ENCODE results near the gene PRR35. TPM values are rescaled to one million over a fixed set of nuclear protein-coding genes. Genes with fewer than 3 reads are reported as not detected.

PRR35 gene
- total RNA-seq, 2 experiments from 2014 or later = not detected

GRCh38 chr16:543301-544164 lies 16.7 kb upstream of the PRR35 start:
- Mint-ChIP-seq H3K9me3 (no peaks in the 10 kb centered on the region), H3K27ac (no peak overlapping the region), H3K27me3 (ENCODE audit: low read depth) (no peaks in the 10 kb centered on the region), H3K36me3 (ENCODE audit: low read depth) (peaks cover 7% of the 10 kb centered on the region), H3K4me3 (no peak overlapping the region), H3K4me1 (ENCODE audit: low read depth) (peaks cover 2% of the 10 kb centered on the region)
- intact Hi-C loops (cut with micrococcal nuclease) = no loop called here
- no peak for DNase-seq
- CTCF ChIA-PET = interaction anchor here (0.6 kb wide), 1 partner anchor 93 kb away, joined by 3 read pairs; the partner anchor contains the start of gene METTL26

GRCh38 chr16:544517-544916 lies 15.7 kb upstream of the PRR35 start:
- DNase-seq = no peak
- H3K36me3 Mint-ChIP-seq (ENCODE audit: low read depth) = peaks cover 5% of the 10 kb centered on the region
- H3K27me3 Mint-ChIP-seq (ENCODE audit: low read depth) = no peaks in the 10 kb centered on the region
- no peaks in the 10 kb centered on the region for H3K9me3 Mint-ChIP-seq
- no peak overlapping the region for H3K27ac Mint-ChIP-seq
- CTCF ChIA-PET = interaction anchor here (0.6 kb wide), 1 partner anchor 92 kb away, joined by 3 read pairs; the partner anchor contains the start of gene METTL26
- H3K4me3 Mint-ChIP-seq = no peak overlapping the region
- peaks cover 2% of the 10 kb centered on the region for H3K4me1 Mint-ChIP-seq (ENCODE audit: low read depth)
- intact Hi-C loops (cut with micrococcal nuclease) = no loop called here

- H3K36me3 Mint-ChIP-seq (ENCODE audit: low read depth) = peaks cover 4% of the 10 kb centered on the region
- no peak overlapping the region for H3K27ac Mint-ChIP-seq
- CTCF ChIA-PET = no interaction called here
- intact Hi-C loops (cut with micrococcal nuclease) = no loop called here
- no peak overlapping the region for H3K4me3 Mint-ChIP-seq
- no peaks in the 10 kb centered on the region for H3K27me3 Mint-ChIP-seq (ENCODE audit: low read depth)
- peak; percentile 62 for DNase-seq
- H3K4me1 Mint-ChIP-seq (ENCODE audit: low read depth) = peaks cover 2% of the 10 kb centered on the region
- H3K9me3 Mint-ChIP-seq = no peaks in the 10 kb centered on the region
These were observed 13.1 kb upstream of the PRR35 start for GRCh38 chr16:546909-547770.

- DNase-seq = no peak
- H3K9me3 Mint-ChIP-seq = no peaks in the 10 kb centered on the region
- H3K27me3 Mint-ChIP-seq (ENCODE audit: low read depth) = no peaks in the 10 kb centered on the region
- no peak overlapping the region for H3K4me3 Mint-ChIP-seq
- H3K27ac Mint-ChIP-seq = no peak overlapping the region
- CTCF ChIA-PET = no interaction called here
- peaks cover 2% of the 10 kb centered on the region for H3K4me1 Mint-ChIP-seq (ENCODE audit: low read depth)
- intact Hi-C loops (cut with micrococcal nuclease) = no loop called here
- no peaks in the 10 kb centered on the region for H3K36me3 Mint-ChIP-seq (ENCODE audit: low read depth)
These were observed 11.6 kb upstream of the PRR35 start for GRCh38 chr16:548586-548985.

GRCh38 chr16:549544-550263 lies 10.5 kb upstream of the PRR35 start:
- CTCF ChIA-PET = no interaction called here
- no peaks in the 10 kb centered on the region for H3K27me3 Mint-ChIP-seq (ENCODE audit: low read depth)

DNA sequence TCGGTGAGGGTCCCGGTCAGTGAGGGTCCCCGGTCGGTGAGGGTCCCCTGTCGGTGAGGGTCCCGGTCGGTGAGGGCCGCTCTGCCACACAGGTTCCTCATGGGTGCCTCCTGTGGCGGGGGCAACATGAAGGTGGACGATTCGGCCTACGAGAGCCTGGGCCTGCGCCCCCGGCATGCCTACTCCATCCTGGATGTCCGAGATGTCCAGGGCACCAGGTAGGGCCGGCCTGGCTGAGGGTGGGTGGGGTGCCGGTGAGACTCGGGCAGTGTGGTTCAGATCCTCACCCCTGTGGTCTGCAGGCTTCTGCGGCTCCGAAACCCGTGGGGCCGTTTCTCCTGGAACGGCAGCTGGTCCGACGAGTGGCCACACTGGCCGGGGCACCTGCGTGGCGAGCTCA lies 9.0 kb upstream of the PRR35 start:
- H3K27me3 Mint-ChIP-seq (ENCODE audit: low read depth) = no peaks in the 10 kb centered on the region
- no peaks in the 10 kb centered on the region for H3K4me1 Mint-ChIP-seq (ENCODE audit: low read depth)
- CTCF ChIA-PET = no interaction called here
- H3K9me3 Mint-ChIP-seq = no peaks in the 10 kb centered on the region
- no peak for DNase-seq
- H3K27ac Mint-ChIP-seq = no peak overlapping the region
- no peak overlapping the region for H3K4me3 Mint-ChIP-seq
- H3K36me3 Mint-ChIP-seq (ENCODE audit: low read depth) = peaks cover 3% of the 10 kb centered on the region
- intact Hi-C loops (cut with micrococcal nuclease) = no loop called here

More at GRCh38 chr16:549544-550263, 10.5 kb upstream of the PRR35 start:
- Mint-ChIP-seq H3K27ac (no peak overlapping the region), H3K9me3 (no peaks in the 10 kb centered on the region), H3K36me3 (ENCODE audit: low read depth) (peaks cover 3% of the 10 kb centered on the region), H3K4me3 (no peak overlapping the region), H3K4me1 (ENCODE audit: low read depth) (peaks cover 2% of the 10 kb centered on the region)
- DNase-seq = no peak
- intact Hi-C loops (cut with micrococcal nuclease) = no loop called here

DNA sequence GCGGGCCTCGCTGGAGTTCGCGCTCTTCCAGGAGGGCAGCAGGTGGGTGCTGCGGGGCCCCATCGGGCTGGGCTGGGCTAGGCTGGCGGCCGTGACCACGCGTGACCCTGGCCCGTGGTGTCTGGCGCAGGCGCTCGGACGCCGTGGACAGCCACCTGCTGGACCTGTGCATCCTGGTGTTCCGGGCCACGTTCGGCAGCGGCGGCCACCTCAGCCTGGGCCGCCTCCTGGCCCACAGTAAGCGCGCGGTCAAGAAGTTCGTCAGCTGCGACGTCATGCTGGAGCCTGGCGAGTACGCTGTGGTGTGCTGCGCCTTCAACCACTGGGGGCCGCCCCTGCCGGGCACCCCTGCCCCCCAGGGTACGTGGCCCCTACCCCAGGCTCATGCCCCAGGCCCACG lies 8.0 kb upstream of the PRR35 start:
- Mint-ChIP-seq H3K27me3 (ENCODE audit: low read depth) (no peaks in the 10 kb centered on the region), H3K4me1 (ENCODE audit: low read depth) (no peaks in the 10 kb centered on the region), H3K36me3 (ENCODE audit: low read depth) (peaks cover 3% of the 10 kb centered on the region)

GRCh38 chr16:553601-554296 lies 6.4 kb upstream of the PRR35 start:
- H3K36me3 Mint-ChIP-seq (ENCODE audit: low read depth) = peaks cover 3% of the 10 kb centered on the region
- intact Hi-C loops (cut with micrococcal nuclease) = no loop called here
- no peaks in the 10 kb centered on the region for H3K9me3 Mint-ChIP-seq
- DNase-seq = no peak
- H3K27me3 Mint-ChIP-seq (ENCODE audit: low read depth) = peaks cover 2% of the 10 kb centered on the region
- H3K4me1 Mint-ChIP-seq (ENCODE audit: low read depth) = no peaks in the 10 kb centered on the region
- CTCF ChIA-PET = no interaction called here
- no peak overlapping the region for H3K27ac Mint-ChIP-seq
- no peak overlapping the region for H3K4me3 Mint-ChIP-seq

More for the DNA sequence above, 8.0 kb upstream of the PRR35 start:
- no peak overlapping the region for H3K27ac Mint-ChIP-seq
- no peak for DNase-seq
- intact Hi-C loops (cut with micrococcal nuclease) = no loop called here
- H3K4me3 Mint-ChIP-seq = no peak overlapping the region
- H3K9me3 Mint-ChIP-seq = no peaks in the 10 kb centered on the region
- CTCF ChIA-PET = no interaction called here

- CTCF ChIA-PET = no interaction called here
- Mint-ChIP-seq H3K36me3 (ENCODE audit: low read depth) (peaks cover 3% of the 10 kb centered on the region), H3K9me3 (no peaks in the 10 kb centered on the region), H3K4me1 (ENCODE audit: low read depth) (no peaks in the 10 kb centered on the region), H3K4me3 (no peak overlapping the region), H3K27ac (no peak overlapping the region), H3K27me3 (ENCODE audit: low read depth) (peaks cover 2% of the 10 kb centered on the region)
- DNase-seq = no peak
- intact Hi-C loops (cut with micrococcal nuclease) = no loop called here
These were observed 5.9 kb upstream of the PRR35 start for GRCh38 chr16:554297-554621.

- Mint-ChIP-seq H3K27ac (no peak overlapping the region), H3K9me3 (no peaks in the 10 kb centered on the region), H3K36me3 (ENCODE audit: low read depth) (peaks cover 3% of the 10 kb centered on the region), H3K27me3 (ENCODE audit: low read depth) (peaks cover 2% of the 10 kb centered on the region), H3K4me3 (no peak overlapping the region), H3K4me1 (ENCODE audit: low read depth) (no peaks in the 10 kb centered on the region)
- no peak for DNase-seq
- intact Hi-C loops (cut with micrococcal nuclease) = no loop called here
- CTCF ChIA-PET = no interaction called here
These were observed 5.4 kb upstream of the PRR35 start for GRCh38 chr16:554640-555365.

DNA sequence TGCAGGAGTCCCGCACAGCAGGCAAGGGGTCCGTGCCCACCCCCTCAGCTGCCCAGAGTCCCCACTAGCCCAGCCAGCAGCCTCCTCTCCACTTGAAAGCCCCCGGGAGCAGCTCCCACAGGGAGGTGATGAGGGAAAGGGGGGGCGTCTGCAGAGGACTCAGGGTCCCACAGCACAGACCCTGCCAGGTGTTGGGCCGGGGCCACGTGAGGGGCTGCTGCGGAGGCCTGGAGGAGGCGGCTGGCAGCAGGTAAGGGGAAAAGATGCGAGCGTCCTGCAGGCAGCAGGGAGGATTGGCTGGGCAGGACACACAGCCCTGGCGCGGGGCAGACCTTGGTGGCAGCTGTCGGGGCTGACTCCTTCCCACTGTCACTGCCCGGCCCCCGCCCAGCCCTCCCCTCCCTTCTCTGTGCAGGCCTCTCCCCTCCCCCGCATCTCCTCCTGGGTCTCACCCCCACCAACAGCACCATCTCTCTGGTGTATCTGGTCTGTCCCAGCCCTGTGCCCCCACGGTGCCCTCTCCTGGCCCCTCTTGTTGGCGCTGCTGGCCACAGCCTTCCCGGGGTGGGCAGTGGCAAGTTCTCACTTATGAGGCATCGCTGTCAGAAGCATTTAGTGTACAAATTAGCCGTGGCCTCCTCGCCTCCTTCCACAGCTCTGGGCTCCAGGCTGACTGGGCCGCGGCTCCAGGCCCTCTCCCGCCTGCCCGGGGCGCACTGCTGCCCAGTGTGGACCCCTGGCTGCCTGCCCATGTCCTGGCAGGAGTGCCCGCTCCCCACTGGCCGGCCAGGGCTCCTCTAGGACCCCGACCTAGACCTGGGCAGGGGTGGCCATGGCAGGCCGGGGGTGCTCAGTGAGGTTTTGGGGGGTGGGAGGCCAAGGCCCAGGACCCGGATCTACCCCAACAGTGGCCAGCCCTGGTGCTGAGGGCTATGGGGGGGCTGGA lies 4.4 kb upstream of the PRR35 start:
- no peak for DNase-seq
- Mint-ChIP-seq H3K27me3 (ENCODE audit: low read depth) (peaks cover 2% of the 10 kb centered on the region), H3K9me3 (no peaks in the 10 kb centered on the region), H3K4me1 (ENCODE audit: low read depth) (no peaks in the 10 kb centered on the region), H3K27ac (no peak overlapping the region), H3K36me3 (ENCODE audit: low read depth) (peaks cover 3% of the 10 kb centered on the region), H3K4me3 (no peak overlapping the region)
- intact Hi-C loops (cut with micrococcal nuclease) = no loop called here
- CTCF ChIA-PET = no interaction called here

All from activated naive CD4-positive, alpha-beta T cell treated with anti-CD3 and anti-CD28 coated beads for 36 hours (primary cell).